DMS114 treated with DMSO at 0.1 percent for 48 hours (cell line): ENCODE data around the gene UGT1A7.
A peak's percentile ranks its signal among the peaks of the same experiment; 100 is the strongest.
"Not testable (repeated sequence)": the region's sequence is repeated elsewhere in the genome, so short reads cannot be mapped to it uniquely, and the experiment has no call there.

Source experiments
- DNase-seq: peaks from one replicate; lab custom pipeline; 2025; ENCODE audit not compliant: unreplicated experiment; lab: John Stamatoyannopoulos, UW

UGT1A7 gene

GRCh38 chr2:233711312-233712008 is 29.8 kb downstream of the UGT1A7 start:
- DNase-seq, result peak; percentile 28

GRCh38 chr2:233712611-233713261 is 31.0 kb downstream of the UGT1A7 start, which contains the start of gene UGT1A5:
TSS of gene UGT1A5 (plus strand) at chr2:233712907. CDS start at chr2:233712992, 85 bp downstream.
- DNase-seq, result no peak

- no peak for DNase-seq
These were observed 31.5 kb downstream of the UGT1A7 start for GRCh38 chr2:233713262-233713615.

- no peak for DNase-seq
These were observed 32.4 kb downstream of the UGT1A7 start for GRCh38 chr2:233714121-233714520.

GRCh38 chr2:233718552-233718951 is 36.9 kb downstream of the UGT1A7 start, which contains the start of gene UGT1A4:
TSS of gene UGT1A4 (plus strand) at chr2:233718736. CDS start at chr2:233718821, 85 bp downstream.
- DNase-seq, result no peak

GRCh38 chr2:233728723-233729301 is 47.1 kb downstream of the UGT1A7 start, which contains the start of gene UGT1A3:
TSS of gene UGT1A3 (plus strand) at chr2:233729042. CDS start at chr2:233729127, 85 bp downstream.
- DNase-seq, result no peak

- DNase-seq, result not testable (repeated sequence)
These were observed 55.4 kb downstream of the UGT1A7 start for GRCh38 chr2:233736868-233737653.

GRCh38 chr2:233740870-233741269 is 59.2 kb downstream of the UGT1A7 start:
- no peak for DNase-seq

- DNase-seq, result no peak
These were observed 62.0 kb downstream of the UGT1A7 start for GRCh38 chr2:233743464-233744259.

GRCh38 chr2:233745073-233745755 is 63.5 kb downstream of the UGT1A7 start:
- no peak for DNase-seq

GRCh38 chr2:233745838-233746237 is 64.1 kb downstream of the UGT1A7 start:
- DNase-seq, result not testable (repeated sequence)

GRCh38 chr2:233746475-233747282 is 65.0 kb downstream of the UGT1A7 start:
- no peak for DNase-seq

GRCh38 chr2:233747283-233747544 is 65.5 kb downstream of the UGT1A7 start:
- DNase-seq, result no peak

GRCh38 chr2:233750689-233751088 is 69.0 kb downstream of the UGT1A7 start:
- DNase-seq, result not testable (repeated sequence)

- DNase-seq, result not testable (repeated sequence)
These were observed 69.7 kb downstream of the UGT1A7 start for GRCh38 chr2:233751212-233752009.

GRCh38 chr2:233754872-233755611 is 73.3 kb downstream of the UGT1A7 start:
- DNase-seq, result no peak

GRCh38 chr2:233756429-233757081 is 74.9 kb downstream of the UGT1A7 start:
- no peak for DNase-seq
